K562 (cell line): ENCODE data around the gene LONRF2. TPM values are rescaled to one million over a fixed set of nuclear protein-coding genes. Genes with fewer than 3 reads are reported as not detected.
A peak's percentile ranks its signal among the peaks of the same experiment; 100 is the strongest.

Experiments used
- ATAC-seq: fragments of 200-7000 bp; cut with Tn5 transposase; 3 replicates; pipeline ENCODE4 v1.9.1; 2020; ENCODE audit warnings: moderate library complexity
- BruUV-seq: library from RNA; stranded (reverse); fragments of 400-500 nt; replicated peaks from 2 replicates; lab custom pipeline; 2021; lab: Mats Ljungman, UMichigan
- CTCF ChIA-PET: fragments of 300-600 bp; formaldehyde crosslinking; extraction: SDS; loops from one replicate; lab custom pipeline; 2021; ENCODE audit warnings: low intra/inter-chr PET ratio; lab: Yijun Ruan, JAX
- POLR2A ChIA-PET: fragments of 300-600, 350-650 bp; sonication (Branson Sonifier 250); formaldehyde crosslinking; extraction: SDS; loops from one replicate; lab custom pipeline; 2021; ENCODE audit warnings: antibody characterized with exemption, inconsistent platforms; lab: Yijun Ruan, JAX
- DNase-seq, 4 experiments: peaks; one replicate each; pipeline versions ENCODE4 v3.0.0 to v3.0.0-alpha.2; 2011 to 2018; ENCODE audit warnings: low spot score in 3 of 4, mixed read lengths in 3 of 4; ENCODE audit errors: extremely low read depth in 1 of 4
- FAIRE-seq: peaks from 2 replicates; lab custom pipeline; 2011; peaks lifted over from hg19 to GRCh38; lab: Jason Lieb, UNC
- H2AFZ ChIP-seq: 2 replicates; pipeline ENCODE4 v1.6.0; 2011; ENCODE audit warnings: low read depth, low read length, control low read depth, inconsistent platforms
- H3K27ac ChIP-seq: fragments of 200-600 bp; 3 replicates; pipeline ENCODE4 v1.8.0; 2011; ENCODE audit warnings: low read depth, mild to moderate bottlenecking, control low read depth, inconsistent platforms, low read length, moderate library complexity, mixed read lengths; ENCODE audit errors: extremely low read depth
- H3K27me3 ChIP-seq, 2 experiments: fragments of 300-600 bp in 1 of 2; 2 replicates in 1 of 2; 3 replicates in 1 of 2; pipeline versions ENCODE4 v1.6.0 to v1.8.0; 2011; ENCODE audit warnings: inconsistent platforms in 2 of 2, low read length in 2 of 2, mild to moderate bottlenecking in 1 of 2, mixed read lengths in 1 of 2, moderate library complexity in 1 of 2; ENCODE audit not compliant: control insufficient read depth in 2 of 2, insufficient read depth in 2 of 2
- H3K36me3 ChIP-seq: fragments of 300-600 bp; 3 replicates; pipeline ENCODE4 v1.8.0; 2011; ENCODE audit warnings: mild to moderate bottlenecking, low read length, inconsistent platforms; ENCODE audit not compliant: control insufficient read depth, insufficient read depth
- H3K4me1 ChIP-seq, 2 experiments: fragments of 200-600 bp in 1 of 2; replicated peaks in 1 of 2; 2 replicates in 1 of 2; 3 replicates in 1 of 2; pipeline versions ENCODE4 v1.5.1 to v1.8.0; 2011; ENCODE audit warnings: inconsistent platforms in 2 of 2, low read length in 2 of 2, mild to moderate bottlenecking in 1 of 2, mixed read lengths in 1 of 2, moderate library complexity in 1 of 2; ENCODE audit not compliant: control insufficient read depth in 2 of 2, insufficient read depth in 2 of 2
- H3K4me2 ChIP-seq: 2 replicates; pipeline ENCODE4 v1.6.1; 2011; ENCODE audit warnings: low read length, control low read depth, inconsistent platforms, mixed read lengths; ENCODE audit not compliant: insufficient read depth
- H3K4me3 ChIP-seq: fragments of 200-600 bp; sonication (generic), shearing (Covaris generic); 2 replicates; pipeline ENCODE4 v1.5.1; 2016; ENCODE audit warnings: control low read depth, inconsistent platforms
- H3K79me2 ChIP-seq: fragments of 200-600 bp; 3 replicates; pipeline ENCODE4 v1.8.0; 2011; ENCODE audit warnings: low read length, inconsistent platforms; ENCODE audit not compliant: control insufficient read depth, insufficient read depth
- H3K9ac ChIP-seq, 2 experiments: 2 replicates each; pipeline versions ENCODE4 v1.6.0 to v1.6.1; 2011; ENCODE audit warnings: low read depth in 2 of 2, low read length in 2 of 2, control low read depth in 1 of 2, inconsistent platforms in 1 of 2, mild to moderate bottlenecking in 1 of 2, mixed read lengths in 1 of 2; ENCODE audit not compliant: insufficient read depth in 1 of 2
- H3K9me1 ChIP-seq: one replicate; pipeline ENCODE4 v1.6.0; 2011; ENCODE audit warnings: inconsistent platforms, mild to moderate bottlenecking, low read length, moderate library complexity; ENCODE audit not compliant: control insufficient read depth, insufficient read depth
- H3K9me3 ChIP-seq: replicated peaks from 2 replicates; pipeline ENCODE4 v1.5.1; 2011; ENCODE audit warnings: low read depth, low read length, inconsistent platforms; ENCODE audit not compliant: control insufficient read depth, insufficient read depth
- H4K20me1 ChIP-seq: replicated peaks from 2 replicates; pipeline ENCODE4 v1.6.1; 2011; ENCODE audit warnings: low read length, inconsistent platforms, mixed read lengths; ENCODE audit not compliant: control insufficient read depth, insufficient read depth
- COPS2 ChIP-seq: fragments of 450-650 bp; conservative IDR thresholded peaks from 2 replicates; pipeline ENCODE4 v1.6.1; 2016; ENCODE audit warnings: mild to moderate bottlenecking, moderate library complexity
- EP300 ChIP-seq: IDR thresholded peaks from 2 replicates; pipeline ENCODE4 v1.6.1; 2012; ENCODE audit warnings: low read length, improper control_type of control experiment
- JUNB ChIP-seq: fragments of 450-650 bp; formaldehyde crosslinking; conservative IDR thresholded peaks from 2 replicates; pipeline ENCODE4 v1.4.0; 2020; ENCODE audit warnings: mild to moderate bottlenecking
- RBM22 ChIP-seq: fragments of 200-400 bp; formaldehyde crosslinking; IDR thresholded peaks from 2 replicates; pipeline ENCODE4 v1.6.1; 2018; ENCODE audit warnings: low read length, low read depth; ENCODE audit not compliant: poor library complexity, severe bottlenecking
- SAP30 ChIP-seq: fragments of 200-600 bp; sonication (generic); IDR thresholded peaks from 2 replicates; pipeline ENCODE4 v1.6.1; 2012; ENCODE audit warnings: borderline replicate concordance, low read depth, mild to moderate bottlenecking, moderate library complexity, low read length, control low read depth, inconsistent platforms; ENCODE audit not compliant: insufficient read depth, poor library complexity, severe bottlenecking
- SMAD4 ChIP-seq: fragments of 250-450 bp; sonication (Bioruptor Pico); conservative IDR thresholded peaks from 2 replicates; pipeline ENCODE4 v1.8.0; 2021; ENCODE audit warnings: inconsistent platforms, mild to moderate bottlenecking, moderate library complexity
- SRSF7 ChIP-seq: fragments of 200-400 bp; formaldehyde crosslinking; optimal IDR thresholded peaks from 2 replicates; pipeline ENCODE3; 2017; ENCODE audit warnings: mild to moderate bottlenecking, low read depth, low read length
- TAL1 ChIP-seq: fragments of 450-650 bp; IDR thresholded peaks from 2 replicates; pipeline ENCODE4 v1.6.1; 2016; ENCODE audit warnings: mild to moderate bottlenecking
- TCF3 ChIP-seq: sonication (generic); formaldehyde crosslinking; IDR thresholded peaks from 2 replicates; pipeline ENCODE4 v1.4.0; 2020; ENCODE audit warnings: mild to moderate bottlenecking, missing genetic modification reagents
- TEAD4 ChIP-seq, 2 experiments: sonication (generic) in 1 of 2; formaldehyde crosslinking in 1 of 2; IDR thresholded peaks; 2 replicates each; pipeline versions ENCODE4 v1.6.1 to v1.8.0; 2012 to 2022; ENCODE audit warnings: borderline replicate concordance in 1 of 2, inconsistent platforms in 1 of 2, low read length in 1 of 2, mild to moderate bottlenecking in 1 of 2, missing genetic modification reagents in 1 of 2
- TRIM28 ChIP-seq: fragments of 450-650 bp; IDR thresholded peaks from 2 replicates; pipeline ENCODE4 v1.6.1; 2017
- XRCC3 ChIP-seq: fragments of 450-650 bp; IDR thresholded peaks from 2 replicates; pipeline ENCODE4 v1.6.1; 2017; ENCODE audit warnings: mild to moderate bottlenecking, moderate library complexity
- ZBTB1 ChIP-seq: sonication (generic); formaldehyde crosslinking; IDR thresholded peaks from 2 replicates; pipeline ENCODE4 v1.8.1; 2023; ENCODE audit warnings: missing genetic modification reagents, low read depth, mild to moderate bottlenecking, borderline replicate concordance
- ZNF140 ChIP-seq: fragments of 250-450 bp; sonication (Bioruptor Pico); IDR thresholded peaks from 2 replicates; pipeline ENCODE4 v1.8.0; 2021; ENCODE audit warnings: moderate library complexity, mild to moderate bottlenecking, inconsistent platforms
- ZNF239 ChIP-seq: fragments of 250-450 bp; sonication (Bioruptor Pico); IDR thresholded peaks from 2 replicates; pipeline ENCODE4 v1.4.0; 2020; ENCODE audit warnings: mild to moderate bottlenecking
- ZNF695 ChIP-seq: fragments of 450-650 bp; formaldehyde crosslinking; IDR thresholded peaks from 2 replicates; pipeline ENCODE4 v1.4.0; 2020; ENCODE audit warnings: mild to moderate bottlenecking, moderate library complexity
- ZZZ3 ChIP-seq: fragments of 450-650 bp; IDR thresholded peaks from 2 replicates; pipeline ENCODE4 v1.6.1; 2016; ENCODE audit warnings: antibody characterized with exemption, mild to moderate bottlenecking, moderate library complexity
- WGBS: fragments of 100-300 bp; shearing (Covaris generic); methylation state at CpG from one replicate; pipeline ENCODE4 v1.1.6; 2016; ENCODE audit warnings: low coverage, mixed read lengths; ENCODE audit not compliant: insufficient coverage; ENCODE audit errors: missing lambda C conversion rate; 5-methylcytosine and 5-hydroxymethylcytosine counted together
- in situ Hi-C: fragments of 300-500 bp; cut with MboI; formaldehyde crosslinking; loops from 4 replicates; pipeline ENCODE4 v1.15.0; 2018; ENCODE audit warnings: inconsistent platforms, mixed read lengths
- intact Hi-C: fragments of 100-400 bp; cut with micrococcal nuclease; formaldehyde crosslinking; loops from 2 replicates; pipeline ENCODE4 v1.14.2; 2022
- polyA plus RNA-seq, 8 experiments: library from polyadenylated mRNA; depleted of rRNA in 4 of 8; stranded (reverse) in 5 of 8; unstranded in 3 of 8; fragments of >200 nt; fragmentation: Nextera tagmentation in 2 of 8; fragmentation: Illumina TruSeq in 1 of 8; extraction: Ambion mirVana in 2 of 8; extraction: Trizol in 1 of 8; gene quantifications; 2 replicates each; pipeline versions ENCODE4 v1.2.1 to v1.2.3, GENCODE V29; 2011 to 2014; ENCODE audit warnings: inconsistent platforms in 1 of 8, missing spikeins in 1 of 8
- total RNA-seq, 7 experiments: library from RNA; depleted of rRNA in 6 of 7; stranded (reverse); fragments of >200 nt in 6 of 7; fragmentation: Illumina TruSeq in 2 of 7; extraction: Trizol in 2 of 7; gene quantifications; 2 replicates each; pipeline versions ENCODE4 v1.2.1 to v1.2.3, GENCODE V29; 2011 to 2021; ENCODE audit warnings: low replicate concordance in 1 of 7
- TF ChIP-seq, protein P1 (sequence below): sonication (generic); formaldehyde crosslinking; IDR thresholded peaks from 2 replicates; pipeline ENCODE4 v1.8.0; 2022; ENCODE audit warnings: missing genetic modification reagents, mild to moderate bottlenecking, borderline replicate concordance
- TF ChIP-seq, protein P2 (sequence below): sonication (generic); formaldehyde crosslinking; IDR thresholded peaks from 2 replicates; pipeline ENCODE4 v1.8.1; 2023; ENCODE audit warnings: mild to moderate bottlenecking, missing genetic modification reagents
- TF ChIP-seq, protein P3 (sequence below): sonication (generic); IDR thresholded peaks from 2 replicates; pipeline ENCODE4 v1.6.1; 2016

The LONRF2 gene
- total and polyA plus RNA-seq, 9 of the 15 experiments (the other 6 are each of a cell fraction or from before 2014, with no cell fraction given): 0.35 to 5.0 (median 2.7) TPM

DNA sequence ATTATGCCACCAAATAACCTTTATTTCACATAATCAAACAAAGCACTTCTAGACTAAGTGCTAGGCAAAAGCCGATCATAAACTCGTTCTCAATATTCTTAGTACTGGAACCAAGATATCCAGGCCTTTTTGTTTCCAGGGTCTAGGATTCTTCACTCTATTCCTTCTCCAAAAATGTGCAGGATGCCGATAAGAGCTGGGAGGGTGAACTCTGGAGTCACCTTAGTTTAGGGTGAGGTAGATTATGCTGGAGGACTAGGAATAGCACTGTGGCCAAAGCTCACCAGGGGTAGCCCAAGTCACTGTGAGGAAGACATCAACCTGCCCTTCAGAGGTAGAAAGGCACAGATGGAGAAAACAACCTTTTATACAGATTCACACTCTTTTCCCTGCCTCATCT is 37.3 kb downstream of the LONRF2 start:
- ChIA-PET CTCF (interaction anchor here (0.6 kb wide), 1 partner anchor 1278 kb away, joined by 6 read pairs; no protein-coding TSS in a partner anchor), POLR2A (no interaction called here)
- no peaks in the 10 kb centered on the region for H4K20me1 ChIP-seq
- DNase-seq: peak; percentile 59 to 68 (median 64)
- peaks cover 24 to 60% of the 10 kb centered on the region in 2 experiments for H3K4me1 ChIP-seq
- no TSS peak for BruUV-seq
- no peaks in the 10 kb centered on the region for H3K27me3 ChIP-seq
- intact Hi-C loops (loop anchor here (2.0 kb wide), 1 partner anchor 22 kb away; no protein-coding TSS in a partner anchor), in situ Hi-C loops (no loop called here)
- no peak overlapping the region for H3K9ac ChIP-seq
- peak overlapping the region; percentile 7; the same call in 1 of the 3 replicates for H3K27ac ChIP-seq
- H3K36me3 ChIP-seq: peaks cover 29% of the 10 kb centered on the region
- peak overlapping the region; percentile 16; the same call in 1 of the 2 replicates for H3K4me2 ChIP-seq
- no peaks in the 10 kb centered on the region for H3K79me2 ChIP-seq
- no peaks in the 10 kb centered on the region for H3K9me1 ChIP-seq
- peak; percentile 61 for ATAC-seq
- H2AFZ ChIP-seq: 0 out of 2 replicates have a peak overlapping the region, but pooled peaks have one; percentile 34
- WGBS: 11% methylated on average over 3 of the region's 3 CpGs
- FAIRE-seq: no peak
- H3K4me3 ChIP-seq: no peak overlapping the region
- H3K9me3 ChIP-seq: no peaks in the 10 kb centered on the region
- TF ChIP-seq COPS2: no peak
- no peak for TF ChIP-seq SAP30
- no peak for TF ChIP-seq RBM22
- TF ChIP-seq, protein P1, sequence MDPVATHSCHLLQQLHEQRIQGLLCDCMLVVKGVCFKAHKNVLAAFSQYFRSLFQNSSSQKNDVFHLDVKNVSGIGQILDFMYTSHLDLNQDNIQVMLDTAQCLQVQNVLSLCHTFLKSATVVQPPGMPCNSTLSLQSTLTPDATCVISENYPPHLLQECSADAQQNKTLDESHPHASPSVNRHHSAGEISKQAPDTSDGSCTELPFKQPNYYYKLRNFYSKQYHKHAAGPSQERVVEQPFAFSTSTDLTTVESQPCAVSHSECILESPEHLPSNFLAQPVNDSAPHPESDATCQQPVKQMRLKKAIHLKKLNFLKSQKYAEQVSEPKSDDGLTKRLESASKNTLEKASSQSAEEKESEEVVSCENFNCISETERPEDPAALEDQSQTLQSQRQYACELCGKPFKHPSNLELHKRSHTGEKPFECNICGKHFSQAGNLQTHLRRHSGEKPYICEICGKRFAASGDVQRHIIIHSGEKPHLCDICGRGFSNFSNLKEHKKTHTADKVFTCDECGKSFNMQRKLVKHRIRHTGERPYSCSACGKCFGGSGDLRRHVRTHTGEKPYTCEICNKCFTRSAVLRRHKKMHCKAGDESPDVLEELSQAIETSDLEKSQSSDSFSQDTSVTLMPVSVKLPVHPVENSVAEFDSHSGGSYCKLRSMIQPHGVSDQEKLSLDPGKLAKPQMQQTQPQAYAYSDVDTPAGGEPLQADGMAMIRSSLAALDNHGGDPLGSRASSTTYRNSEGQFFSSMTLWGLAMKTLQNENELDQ: no peak
- TF ChIP-seq TAL1: peak; percentile 63
- no peak for TF ChIP-seq SMAD4 (CRISPR knock-in tag)
- TF ChIP-seq TRIM28: no peak
- no peak for TF ChIP-seq ZNF695 (CRISPR knock-in tag)
- TF ChIP-seq JUNB (CRISPR knock-in tag): no peak
- TF ChIP-seq TCF3 (CRISPR knock-in tag): peak; percentile 68
- TF ChIP-seq ZNF140 (CRISPR knock-in tag): no peak
- TF ChIP-seq ZZZ3: no peak
- no peak for TF ChIP-seq XRCC3
- TF ChIP-seq ZBTB1 (CRISPR knock-in tag): no peak
- TF ChIP-seq, protein P2, sequence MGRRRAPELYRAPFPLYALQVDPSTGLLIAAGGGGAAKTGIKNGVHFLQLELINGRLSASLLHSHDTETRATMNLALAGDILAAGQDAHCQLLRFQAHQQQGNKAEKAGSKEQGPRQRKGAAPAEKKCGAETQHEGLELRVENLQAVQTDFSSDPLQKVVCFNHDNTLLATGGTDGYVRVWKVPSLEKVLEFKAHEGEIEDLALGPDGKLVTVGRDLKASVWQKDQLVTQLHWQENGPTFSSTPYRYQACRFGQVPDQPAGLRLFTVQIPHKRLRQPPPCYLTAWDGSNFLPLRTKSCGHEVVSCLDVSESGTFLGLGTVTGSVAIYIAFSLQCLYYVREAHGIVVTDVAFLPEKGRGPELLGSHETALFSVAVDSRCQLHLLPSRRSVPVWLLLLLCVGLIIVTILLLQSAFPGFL (CRISPR knock-in tag): no peak
- TF ChIP-seq SRSF7: no peak
- peak; percentile 50; the same call in 1 of the 2 replicates for TF ChIP-seq EP300
- no peak for TF ChIP-seq ZNF239 (CRISPR knock-in tag)
- TF ChIP-seq, protein P3, sequence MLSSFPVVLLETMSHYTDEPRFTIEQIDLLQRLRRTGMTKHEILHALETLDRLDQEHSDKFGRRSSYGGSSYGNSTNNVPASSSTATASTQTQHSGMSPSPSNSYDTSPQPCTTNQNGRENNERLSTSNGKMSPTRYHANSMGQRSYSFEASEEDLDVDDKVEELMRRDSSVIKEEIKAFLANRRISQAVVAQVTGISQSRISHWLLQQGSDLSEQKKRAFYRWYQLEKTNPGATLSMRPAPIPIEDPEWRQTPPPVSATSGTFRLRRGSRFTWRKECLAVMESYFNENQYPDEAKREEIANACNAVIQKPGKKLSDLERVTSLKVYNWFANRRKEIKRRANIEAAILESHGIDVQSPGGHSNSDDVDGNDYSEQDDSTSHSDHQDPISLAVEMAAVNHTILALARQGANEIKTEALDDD: peak; percentile 66; the same call in 1 of the 2 replicates
- TF ChIP-seq TEAD4 (IDR thresholded peaks at IDR 0.05; ENCODE audit: low read length): peak; percentile 47; the same call in 1 of the 2 replicates
- TF ChIP-seq TEAD4 (CRISPR knock-in tag; IDR thresholded peaks at IDR 0.05; ENCODE audit: borderline replicate concordance): no peak
